ENCODE results near the gene MNT.

MNT gene

GRCh38 chr17:2362416-2362815 is 38.4 kb downstream of the MNT start:
- no peak for DNase-seq

GRCh38 chr17:2362016-2362415 is 38.8 kb downstream of the MNT start:
- DNase-seq = no peak

GRCh38 chr17:2361010-2361760 is 39.7 kb downstream of the MNT start:
- DNase-seq = no peak

- no peak for DNase-seq
Observed at GRCh38 chr17:2357931-2358434, 42.9 kb downstream of the MNT start.

GRCh38 chr17:2357237-2357636 is 43.6 kb downstream of the MNT start:
- DNase-seq = no peak

GRCh38 chr17:2354311-2354710 is 46.5 kb downstream of the MNT start:
- DNase-seq = no peak

GRCh38 chr17:2351269-2351668 is 49.6 kb downstream of the MNT start:
- no peak for DNase-seq

GRCh38 chr17:2347805-2348685 is 52.8 kb downstream of the MNT start:
- DNase-seq = no peak

- no peak for DNase-seq
Observed at GRCh38 chr17:2346475-2346874, 54.4 kb downstream of the MNT start.

- DNase-seq = no peak
Observed at GRCh38 chr17:2344528-2344927, 56.3 kb downstream of the MNT start.

GRCh38 chr17:2343421-2343820 is 57.4 kb downstream of the MNT start:
- no peak for DNase-seq

GRCh38 chr17:2338315-2338657 is 62.6 kb downstream of the MNT start:
- no peak for DNase-seq

- peak in 5 of 6 experiments; percentile 31 to 68 (median 45) for DNase-seq
Observed at GRCh38 chr17:2337544-2338314, 63.1 kb downstream of the MNT start.

GRCh38 chr17:2336852-2337543 is 63.9 kb downstream of the MNT start, which contains the start of gene SGSM2:
TSS of gene SGSM2 (plus strand) at chr17:2337501. CDS start at chr17:2337689, 188 bp downstream.
- peak; percentile 58 to 77 (median 68) for DNase-seq

- peak; percentile 78 to 90 (median 83) for DNase-seq
Observed at GRCh38 chr17:2336215-2336851, 64.5 kb downstream of the MNT start, which contains the start of gene TSR1. TSS of gene TSR1 (minus strand) at chr17:2336457. CDS start at chr17:2336427, 30 bp downstream.

GRCh38 chr17:2335726-2336214 is 65.1 kb downstream of the MNT start:
- no peak for DNase-seq

All from stimulated activated naive CD4-positive, alpha-beta T cell (primary cell).